HG02973 (cell line): ENCODE results near the gene KRT8.
"Not testable (repeated sequence)": the region's sequence is repeated elsewhere in the genome, so short reads cannot be mapped to it uniquely, and the experiment has no call there.

Experiments
- ATAC-seq: cut with Tn5 transposase; IDR thresholded peaks from one replicate; pipeline ENCODE4 v1.9.1; 2021; ENCODE audit warnings: moderate library complexity; ENCODE audit not compliant: unreplicated experiment

Gene KRT8

DNA sequence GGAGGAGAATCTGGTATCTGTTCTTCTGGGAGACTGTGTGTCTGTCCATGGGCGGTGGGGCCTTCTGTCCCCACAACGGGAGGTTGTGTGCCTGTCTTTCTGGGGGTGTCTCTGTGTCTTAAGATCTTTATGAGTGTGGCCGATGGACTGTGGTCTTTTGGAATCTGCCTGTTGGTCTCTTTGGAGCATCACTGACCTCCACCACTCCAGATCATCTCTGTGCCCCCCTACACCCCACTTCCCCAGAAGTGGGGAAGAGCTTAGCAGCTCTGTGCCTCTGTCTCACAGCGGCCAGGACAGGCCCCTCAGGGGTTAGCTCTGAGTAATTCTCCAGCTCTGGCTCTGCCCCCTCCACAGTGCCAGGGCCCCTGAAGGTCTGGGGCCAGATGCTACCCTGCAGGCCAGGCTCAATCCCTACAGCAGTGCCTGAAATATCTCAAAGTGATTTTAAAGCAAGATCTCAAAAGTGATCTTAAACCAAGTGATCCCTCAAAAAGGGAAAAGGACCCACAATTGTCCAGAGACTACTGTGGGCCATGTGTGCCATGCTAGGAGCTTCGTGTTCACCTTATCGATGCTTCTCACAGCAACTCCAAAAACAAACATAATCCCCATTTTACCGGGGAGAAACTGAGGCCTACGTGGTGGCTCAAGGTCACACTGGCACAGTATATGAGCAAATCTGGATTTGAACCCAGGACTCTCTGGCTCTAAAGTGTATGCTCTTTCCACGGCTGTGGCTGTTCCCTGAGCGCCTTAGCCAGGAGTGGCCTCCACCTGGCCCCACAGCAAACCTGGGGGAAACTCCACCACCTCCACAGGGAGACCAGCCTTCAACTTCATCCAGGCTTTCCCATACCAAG, 30.1 kb downstream of the KRT8 start:
- no peak for ATAC-seq

DNA sequence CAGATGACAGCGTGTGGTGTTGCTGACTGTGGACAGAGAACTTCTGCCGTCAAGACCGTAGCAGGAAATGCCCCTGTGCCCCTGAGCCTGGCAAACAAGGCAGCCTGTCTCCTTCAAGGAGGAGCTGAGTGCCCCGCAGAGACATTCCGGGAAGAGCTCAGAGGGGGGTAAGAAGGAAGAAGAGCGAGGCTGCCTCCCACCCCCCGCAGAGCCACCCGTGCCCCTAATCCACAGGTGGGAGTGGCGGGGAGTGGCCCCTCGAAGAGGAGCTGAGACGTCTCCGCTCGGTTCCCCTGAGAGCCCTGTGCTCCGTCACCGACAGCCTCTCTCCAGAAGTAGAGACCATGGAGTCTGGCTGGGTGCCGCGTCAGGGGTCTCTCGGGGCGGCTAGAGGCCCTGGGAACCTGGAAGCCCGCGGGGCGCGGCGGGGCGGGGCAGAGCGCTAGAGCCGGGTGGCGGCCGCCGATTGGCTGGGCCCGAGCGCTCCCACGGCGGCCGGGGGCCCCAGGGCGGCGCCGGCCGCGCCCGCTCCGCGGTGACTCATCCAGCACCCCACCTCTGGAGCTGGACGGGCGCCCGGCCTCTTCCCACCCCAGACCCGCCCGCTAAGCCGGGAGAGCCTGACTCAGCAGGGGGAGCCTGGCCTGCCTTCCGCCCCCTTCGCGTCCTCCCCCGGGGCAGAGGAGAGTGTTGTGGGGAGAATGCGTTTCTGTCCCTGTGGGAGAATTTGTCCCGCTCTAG, 30.9 kb downstream of the KRT8 start:
- no peak for ATAC-seq

DNA sequence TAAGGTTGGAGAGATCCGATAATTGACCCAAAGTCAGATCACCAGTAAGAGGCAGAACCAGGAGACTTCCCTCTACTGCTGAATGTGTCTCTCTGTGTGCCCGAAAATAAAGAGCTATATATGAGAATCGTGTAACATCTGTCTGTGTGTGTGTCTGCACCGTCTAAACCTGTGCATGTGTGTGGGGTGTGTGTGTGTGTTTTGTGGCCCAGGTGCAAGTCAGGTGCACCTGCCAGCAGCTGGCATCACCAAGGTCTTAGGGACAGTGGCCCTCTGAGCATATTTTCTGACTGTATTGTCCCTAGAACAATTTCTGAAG, 31.4 kb downstream of the KRT8 start:
- no peak for ATAC-seq

DNA sequence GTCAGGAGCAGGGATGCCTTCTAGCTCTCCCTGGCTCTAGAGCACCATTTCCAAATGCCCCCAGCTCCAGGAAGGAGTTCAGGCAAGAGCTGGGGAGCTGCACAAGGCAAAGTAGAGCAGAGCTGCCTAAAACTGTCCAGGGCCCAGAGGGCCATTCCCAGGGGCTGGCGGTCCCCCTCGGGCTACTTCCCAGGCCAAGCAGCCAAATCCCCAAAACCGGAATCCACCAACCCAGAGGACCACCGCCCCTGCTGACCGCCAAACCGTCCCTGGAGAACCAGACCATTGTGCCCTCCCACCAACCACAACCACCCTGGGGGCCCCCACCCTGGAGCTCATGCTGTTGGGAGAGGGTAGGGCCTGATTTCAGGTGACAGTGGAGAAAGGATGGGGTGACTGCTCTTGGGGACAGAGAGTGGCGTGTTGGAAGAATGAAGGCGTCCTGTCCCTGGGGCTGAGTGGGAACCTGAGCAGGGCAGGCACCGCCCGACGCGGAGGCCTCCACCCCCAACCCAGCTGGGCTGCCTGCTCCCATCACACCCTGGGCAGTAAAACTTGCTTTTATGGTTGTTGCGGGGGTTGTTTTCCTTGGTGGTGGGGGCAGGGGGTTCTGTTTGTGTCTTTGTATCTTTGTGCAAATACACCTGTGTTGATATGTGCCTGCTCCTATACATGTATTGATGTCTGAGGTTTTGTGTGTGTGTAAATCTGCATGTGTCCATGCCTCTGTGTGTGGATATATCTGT, 32.1 kb downstream of the KRT8 start:
- ATAC-seq = no peak

DNA sequence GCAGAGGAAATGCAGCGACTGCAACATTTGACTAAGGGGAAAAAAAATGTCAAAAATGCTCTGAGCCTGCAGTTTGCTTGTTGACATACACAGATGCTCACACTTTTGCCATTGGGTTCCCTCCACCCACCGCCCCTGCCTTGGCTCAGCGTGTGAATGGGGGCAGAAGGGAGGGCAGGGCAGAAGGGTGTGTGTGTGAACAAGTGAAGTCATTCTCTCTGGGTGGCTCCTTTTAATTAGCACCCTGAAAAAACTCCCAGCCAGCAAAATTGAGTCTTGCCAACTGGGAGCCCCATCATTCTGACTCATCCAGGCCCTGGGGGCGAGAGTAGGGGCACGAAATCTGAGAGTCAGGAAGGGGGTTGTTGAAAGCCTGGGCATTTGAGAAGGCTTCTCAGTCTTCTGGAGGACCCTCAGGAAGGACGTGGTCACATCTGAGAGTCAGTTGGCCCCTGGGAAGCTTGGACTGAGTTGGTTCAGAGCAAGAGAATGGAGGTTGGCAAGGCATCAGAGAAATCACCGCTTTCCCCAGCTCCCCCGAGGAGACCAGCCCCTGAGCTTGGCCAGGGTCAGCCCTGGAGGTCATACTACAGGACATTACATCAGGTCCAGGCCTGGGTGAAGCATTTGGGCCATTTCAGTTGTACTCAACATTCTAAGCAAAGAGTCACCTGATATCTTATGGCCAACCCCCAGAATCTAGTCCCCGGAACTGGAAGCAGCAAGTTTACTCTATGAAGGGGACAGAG, 33.4 kb downstream of the KRT8 start:
- no peak for ATAC-seq

DNA sequence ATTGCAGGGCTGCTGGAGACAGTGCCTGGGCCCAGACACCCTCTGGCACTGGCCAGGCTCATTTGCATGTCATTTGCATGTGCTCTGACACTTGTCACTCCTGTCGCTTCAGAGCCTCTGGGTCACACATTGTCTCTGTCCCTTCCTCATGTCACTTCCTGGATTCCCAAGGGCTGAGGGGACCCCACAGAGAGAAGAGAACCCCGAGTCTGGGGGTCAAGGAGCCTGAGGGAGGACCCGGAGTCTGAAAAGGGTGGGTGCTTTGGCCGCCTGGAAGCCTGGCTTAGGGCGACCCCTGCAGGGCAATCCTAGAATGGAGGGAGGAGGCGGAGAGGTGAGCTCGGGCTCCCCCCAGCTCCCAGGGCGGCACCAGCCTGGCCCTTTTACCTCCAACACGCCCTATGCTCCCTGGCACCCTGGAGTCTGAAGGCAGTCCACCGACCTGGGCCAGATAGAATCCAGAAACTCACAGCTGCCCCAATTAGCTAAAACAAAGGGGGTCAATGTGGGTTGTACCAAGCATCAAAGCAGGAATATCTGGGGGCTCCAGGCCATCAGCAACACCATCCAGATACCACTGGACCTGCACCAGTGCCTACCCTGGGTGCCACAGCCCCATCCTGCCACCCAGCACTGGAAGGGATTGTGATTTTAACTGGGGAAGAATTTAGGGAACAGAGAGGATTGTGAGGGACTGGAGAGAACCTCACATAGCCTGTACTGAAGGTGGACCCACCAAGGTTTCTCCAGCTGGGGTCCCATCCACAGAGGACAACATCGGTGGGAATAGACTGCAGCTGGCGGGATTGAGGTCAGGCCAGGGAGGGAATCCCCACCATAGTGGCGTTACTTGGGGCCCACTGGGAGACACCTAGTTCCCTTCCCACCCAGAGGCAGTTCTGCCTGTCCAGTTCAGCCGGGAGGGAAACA, 34.2 kb downstream of the KRT8 start:
- ATAC-seq = no peak

DNA sequence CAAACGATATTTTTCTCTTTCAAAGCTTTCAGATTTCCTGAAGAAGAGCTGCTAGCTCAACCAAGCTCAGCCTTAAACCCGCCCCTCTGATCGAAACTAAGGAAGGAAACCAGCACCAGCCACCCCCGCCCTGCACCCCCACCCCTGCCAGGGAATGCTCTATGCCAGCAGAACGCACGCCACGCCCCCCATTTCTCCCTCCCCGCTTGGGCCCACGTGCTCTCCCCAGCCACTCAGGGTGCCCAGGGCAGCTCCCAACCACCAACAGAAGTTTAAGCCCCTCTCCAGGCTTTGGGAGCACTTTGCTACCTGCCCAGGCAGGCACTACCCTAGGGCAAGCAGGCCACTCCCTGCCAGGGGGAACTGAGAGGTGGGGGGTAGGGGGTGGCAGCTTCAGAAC, 37.2 kb downstream of the KRT8 start:
- ATAC-seq = no peak

DNA sequence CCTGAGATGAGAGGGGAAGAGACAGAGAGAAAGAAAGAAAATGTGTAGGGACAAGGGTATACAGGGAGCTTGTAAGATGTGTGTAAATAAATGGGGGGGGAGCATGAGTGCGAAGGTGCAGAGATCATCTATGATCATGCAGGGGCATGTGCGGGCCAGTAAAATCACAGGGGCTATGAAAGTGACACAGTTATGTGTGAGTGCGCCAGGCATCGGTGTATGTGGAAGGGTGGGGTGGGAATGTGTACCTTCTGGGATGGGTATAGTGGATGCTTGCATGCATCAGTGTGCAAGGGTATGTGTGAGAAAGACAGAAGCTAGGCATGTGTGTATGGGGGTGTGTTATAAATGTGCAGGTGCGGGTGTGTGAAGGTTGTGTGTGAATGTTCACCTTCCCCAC, 37.7 kb downstream of the KRT8 start:
- no peak for ATAC-seq

DNA sequence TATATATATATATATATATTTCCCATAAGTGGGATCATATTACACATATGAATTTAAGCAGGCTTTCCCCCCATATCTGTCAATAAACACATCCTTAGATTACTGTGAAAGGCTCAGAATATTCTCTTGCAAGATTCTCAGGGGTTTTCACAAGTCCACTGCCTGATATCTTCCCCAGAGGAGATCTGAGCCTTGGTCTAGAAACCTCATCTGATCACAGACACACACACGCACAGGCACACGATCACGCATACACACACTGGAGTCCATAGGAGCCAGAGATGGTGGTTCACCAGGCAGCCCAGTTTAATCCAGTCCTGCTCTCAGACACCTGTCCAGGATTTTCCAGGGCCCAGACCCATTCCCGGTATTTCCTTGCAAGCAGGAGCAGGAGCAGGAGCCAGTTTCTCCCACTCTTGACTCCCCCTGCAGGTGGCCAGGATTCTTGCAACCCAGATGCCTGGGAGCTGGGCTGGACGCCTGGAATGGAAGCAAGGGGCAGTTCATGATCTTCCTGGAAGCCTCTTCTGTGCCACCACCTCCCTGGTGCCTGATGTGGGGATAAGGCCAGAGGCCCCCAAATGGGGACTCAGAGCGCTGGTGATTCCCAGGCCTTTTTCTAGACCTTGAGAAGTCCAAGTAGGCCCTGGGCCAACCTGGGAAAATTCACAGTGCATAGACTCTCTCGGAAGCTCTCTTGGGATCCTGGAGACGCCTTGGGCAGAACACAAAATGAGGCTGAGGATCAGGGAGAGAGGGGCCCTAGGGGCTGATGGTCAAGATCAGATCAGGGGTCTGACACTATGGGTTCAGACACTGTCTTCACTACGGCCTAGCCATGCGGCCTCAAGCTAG, 39.6 kb downstream of the KRT8 start:
- ATAC-seq = no peak

DNA sequence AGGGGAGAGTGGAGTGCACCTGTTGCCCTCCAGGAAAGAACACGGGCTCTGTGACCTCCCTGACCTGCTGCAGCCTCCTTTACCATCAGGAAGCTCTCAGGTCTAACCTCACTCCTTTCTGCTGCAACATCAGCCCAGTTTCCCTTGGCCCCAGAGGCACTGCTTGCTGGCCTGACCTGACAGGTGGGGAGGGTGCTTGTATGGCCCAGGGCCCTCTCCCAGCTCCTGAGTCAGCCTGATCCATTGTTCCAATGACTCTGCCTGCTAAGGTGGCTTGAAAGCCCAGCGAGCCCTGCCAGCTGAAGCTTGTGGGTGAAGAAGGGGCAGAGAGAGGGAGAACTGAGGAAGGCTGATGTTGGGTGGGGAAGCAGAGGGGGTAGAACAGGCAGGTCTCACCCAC, 42.9 kb downstream of the KRT8 start:
- no peak for ATAC-seq

DNA sequence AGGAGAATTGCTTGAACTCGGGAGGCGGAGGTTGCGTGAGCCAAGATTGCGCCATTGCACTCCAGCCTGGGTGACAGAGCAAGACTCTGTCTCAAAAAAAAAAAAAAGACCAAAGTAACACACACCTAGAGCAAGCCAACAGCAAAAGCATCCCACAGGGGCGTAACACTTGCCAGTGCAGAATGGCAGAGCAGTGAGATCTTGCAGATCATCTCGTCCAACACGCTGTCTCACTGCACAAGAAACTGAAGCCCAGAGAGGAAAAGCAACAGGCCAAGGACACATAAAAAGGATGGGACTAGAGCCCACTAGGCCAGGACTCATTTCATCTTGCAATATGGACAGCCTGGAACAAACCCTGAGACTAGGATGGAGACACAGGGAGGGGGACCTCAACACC, 43.4 kb downstream of the KRT8 start:
- ATAC-seq = no peak

DNA sequence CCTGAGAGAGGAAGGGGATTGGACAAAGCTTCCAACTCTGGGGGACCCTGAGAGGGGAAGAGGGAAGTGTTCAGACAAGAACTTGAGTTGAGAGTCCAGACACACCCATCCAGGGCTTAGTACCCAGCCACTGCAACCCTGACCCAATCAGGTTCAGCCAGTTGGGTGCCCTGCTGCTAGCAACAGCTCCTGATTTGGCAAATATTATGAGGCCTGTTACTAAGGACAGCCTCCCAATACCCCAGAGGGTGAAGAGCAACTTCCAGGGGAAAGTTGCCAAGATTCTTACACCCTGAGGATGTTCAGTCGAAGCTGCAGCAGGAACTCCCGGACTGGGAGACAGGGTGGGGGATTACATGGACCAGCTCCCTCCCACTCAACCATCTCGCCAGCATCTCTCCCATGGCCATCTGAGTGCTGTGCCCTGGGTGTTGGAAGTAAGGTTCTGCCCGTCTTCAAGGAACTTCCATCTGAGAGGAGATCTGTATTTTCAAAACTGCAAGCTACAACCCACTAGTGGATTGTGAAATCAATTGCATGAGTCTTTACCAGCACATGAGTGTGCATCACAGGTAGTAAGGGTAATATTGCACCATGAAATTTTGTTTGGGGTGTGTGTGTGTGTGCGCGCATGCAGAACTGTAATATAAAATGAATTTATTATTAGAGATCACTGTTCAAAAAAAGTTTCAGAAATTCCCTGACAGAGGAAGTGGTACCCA, 44.6 kb downstream of the KRT8 start:
- no peak for ATAC-seq

DNA sequence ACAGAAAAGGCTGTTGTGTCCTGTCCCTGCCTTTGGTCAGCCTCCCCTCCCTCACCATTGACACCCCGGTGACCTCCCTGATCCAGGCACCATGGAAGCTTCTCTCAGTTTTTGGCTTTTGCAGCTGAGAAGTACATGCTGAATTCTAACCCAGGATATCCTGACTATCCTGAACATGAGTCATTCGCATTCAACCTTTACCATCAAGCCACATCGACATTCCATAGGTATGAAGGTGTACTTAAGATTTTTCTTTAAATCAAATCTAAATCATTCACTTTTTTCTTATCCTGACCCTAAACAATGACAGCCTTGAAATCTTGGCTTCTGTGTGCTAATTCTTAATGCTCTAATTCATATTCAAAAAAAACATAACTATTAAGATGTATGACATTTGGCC, 47.4 kb downstream of the KRT8 start:
- ATAC-seq = no peak

DNA sequence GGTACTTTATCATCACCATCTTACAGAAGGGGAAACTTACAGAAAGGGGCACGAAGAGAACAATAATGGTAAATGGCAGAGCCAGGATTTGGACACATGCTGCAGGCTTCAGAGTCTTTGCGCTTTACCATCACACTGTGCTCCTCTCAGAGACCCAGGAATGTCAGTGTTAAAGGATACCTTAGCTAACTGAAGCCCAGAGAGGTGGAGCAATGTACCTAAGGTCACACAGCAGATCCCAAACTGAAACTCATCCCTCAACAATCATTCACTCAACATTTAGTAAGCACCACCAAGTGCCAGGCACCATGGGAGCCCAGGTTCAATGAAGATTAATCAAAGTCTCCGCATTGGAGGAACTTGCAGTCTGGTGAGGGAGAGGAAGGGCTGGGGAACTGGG, 48.1 kb downstream of the KRT8 start:
- ATAC-seq = no peak

DNA sequence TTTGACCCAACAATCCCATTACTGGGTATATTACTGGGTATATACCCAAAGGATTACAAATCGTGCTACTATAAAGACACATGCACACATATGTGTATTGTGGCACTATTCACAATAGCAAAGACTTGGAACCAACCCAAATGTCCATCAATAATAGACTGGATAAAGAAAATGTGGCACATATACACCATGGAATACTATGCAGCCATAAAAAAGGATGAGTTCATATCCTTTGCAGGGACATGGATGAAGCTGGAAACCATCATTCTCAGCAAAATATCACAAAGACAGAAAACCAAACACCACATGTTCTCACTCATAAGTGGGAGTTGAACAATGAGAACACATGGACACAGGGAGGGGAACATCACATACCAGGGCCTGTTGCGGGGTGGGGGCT, 48.8 kb downstream of the KRT8 start:
- not testable (repeated sequence) for ATAC-seq

DNA sequence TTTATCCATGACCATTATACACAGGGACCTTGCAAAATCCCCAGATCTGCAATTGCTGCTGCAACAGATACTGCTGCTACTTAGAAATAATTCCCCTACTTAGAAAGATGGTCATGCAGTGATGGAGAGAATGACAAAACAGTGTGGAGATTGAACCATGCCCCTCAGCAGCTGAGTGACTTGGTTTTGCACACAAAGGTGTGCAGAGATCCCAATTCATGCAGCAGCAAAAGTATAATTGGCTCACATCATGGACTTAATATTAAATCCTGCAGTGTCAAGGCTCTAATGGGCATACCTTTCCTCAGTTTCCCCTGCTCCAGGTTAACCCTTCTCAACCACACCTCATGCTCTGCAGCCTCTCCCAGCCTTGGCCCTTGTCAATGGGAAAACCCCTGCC, 53.1 kb downstream of the KRT8 start:
- ATAC-seq = no peak

DNA sequence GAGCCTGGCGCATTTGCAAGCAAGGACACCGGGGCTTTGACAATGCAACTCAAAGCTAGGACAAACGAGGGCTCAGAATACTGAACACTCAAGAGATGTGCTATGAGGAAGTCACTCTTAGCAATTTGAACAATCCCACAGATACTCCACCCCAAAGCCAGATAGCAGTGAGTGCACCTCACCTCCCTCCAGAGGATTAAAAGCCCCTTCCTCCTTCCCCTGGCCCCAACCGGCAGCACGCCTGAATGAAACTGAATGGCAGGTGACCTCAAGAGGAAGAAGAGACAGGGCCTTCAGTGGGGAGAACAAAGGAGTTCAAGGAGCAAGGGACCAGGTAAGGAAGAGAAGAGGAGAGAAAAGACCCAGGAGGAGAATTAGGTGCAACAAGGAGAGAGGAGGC, 54.2 kb downstream of the KRT8 start:
- ATAC-seq = no peak

DNA sequence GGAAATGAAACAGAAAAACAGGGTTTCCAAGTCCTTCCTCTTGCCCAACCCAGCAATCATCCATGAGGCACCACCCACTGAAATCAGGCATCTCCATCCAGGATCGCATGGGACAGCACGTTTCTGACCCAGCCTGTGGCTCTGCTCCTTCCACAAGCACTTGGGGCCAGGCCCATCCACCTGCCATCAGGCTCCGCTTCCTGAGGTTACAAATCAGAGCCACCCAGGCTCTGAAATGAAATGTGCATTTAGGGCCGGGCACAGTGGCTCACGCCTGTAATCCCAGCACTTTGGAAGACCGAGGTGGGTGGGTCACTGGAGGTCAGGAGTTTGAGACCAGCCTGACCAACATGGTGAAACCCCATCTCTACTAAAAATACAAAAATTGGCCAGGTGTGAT, 55.4 kb downstream of the KRT8 start:
- ATAC-seq = no peak
